Stimulated activated CD4-positive, alpha-beta T cell treated with anti-CD3 and anti-CD28 coated beads, Interleukin-1b, Interleukin-23, amount 100 ng/mL, for 1 hour (primary cell): ENCODE data around the gene WDR6.
"Not testable (repeated sequence)": the region's sequence is repeated elsewhere in the genome, so short reads cannot be mapped to it uniquely, and the experiment has no call there.

Experiments used
- DNase-seq, 2 donors: peaks; one replicate each; pipeline ENCODE4 v3.0.0-alpha.2; 2020; ENCODE audit warnings: low read depth in 2 of 2

WDR6 gene

DNA sequence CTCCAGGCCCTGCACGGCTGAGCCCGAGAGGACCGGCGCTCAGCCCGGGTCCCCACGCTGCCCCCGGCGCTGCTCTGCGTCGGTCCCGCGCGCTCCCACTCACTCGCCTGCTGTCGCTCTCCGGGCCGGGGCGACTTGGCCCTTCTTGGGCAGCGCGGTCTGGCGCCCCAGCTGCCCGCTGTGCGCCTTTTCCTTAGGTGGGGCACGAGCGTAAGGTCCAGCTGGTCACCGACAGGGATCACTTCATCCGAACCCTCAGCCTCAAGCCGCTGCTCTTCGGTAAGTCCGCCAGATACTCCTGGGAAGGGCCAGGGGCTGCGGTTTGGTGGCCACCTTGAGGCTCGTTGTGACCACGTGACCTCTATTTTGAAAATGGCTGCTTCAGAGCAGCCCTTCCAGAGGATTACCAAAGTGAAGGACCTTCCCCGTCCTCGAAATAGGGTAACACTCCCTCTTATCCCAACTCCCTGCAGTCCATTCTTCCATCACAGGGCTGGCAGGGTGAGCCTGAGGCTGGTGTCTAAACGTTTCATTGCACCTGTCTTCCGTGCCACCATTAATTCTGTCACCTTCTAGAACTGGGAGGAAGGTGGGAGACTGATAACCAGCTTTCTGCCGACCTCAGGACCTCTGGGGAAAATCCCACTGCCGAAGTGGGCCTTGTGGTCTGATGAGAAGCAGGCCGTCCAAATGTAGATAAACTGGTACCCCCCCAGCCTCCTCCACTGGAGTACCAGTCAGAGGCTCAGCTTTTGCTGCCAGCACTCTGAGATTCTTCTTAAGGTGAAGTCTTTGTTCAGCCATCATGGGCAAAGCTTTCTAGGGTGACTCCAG is 16.3 kb upstream of the WDR6 start:
- no peak for DNase-seq

GRCh38 chr3:48991851-48992545 is 15.2 kb upstream of the WDR6 start:
- DNase-seq: no peak

- DNase-seq: no peak
Measured at GRCh38 chr3:48993834-48994233, 13.4 kb upstream of the WDR6 start.

- no peak for DNase-seq
Measured at GRCh38 chr3:48996640-48997039, 10.6 kb upstream of the WDR6 start.

DNA sequence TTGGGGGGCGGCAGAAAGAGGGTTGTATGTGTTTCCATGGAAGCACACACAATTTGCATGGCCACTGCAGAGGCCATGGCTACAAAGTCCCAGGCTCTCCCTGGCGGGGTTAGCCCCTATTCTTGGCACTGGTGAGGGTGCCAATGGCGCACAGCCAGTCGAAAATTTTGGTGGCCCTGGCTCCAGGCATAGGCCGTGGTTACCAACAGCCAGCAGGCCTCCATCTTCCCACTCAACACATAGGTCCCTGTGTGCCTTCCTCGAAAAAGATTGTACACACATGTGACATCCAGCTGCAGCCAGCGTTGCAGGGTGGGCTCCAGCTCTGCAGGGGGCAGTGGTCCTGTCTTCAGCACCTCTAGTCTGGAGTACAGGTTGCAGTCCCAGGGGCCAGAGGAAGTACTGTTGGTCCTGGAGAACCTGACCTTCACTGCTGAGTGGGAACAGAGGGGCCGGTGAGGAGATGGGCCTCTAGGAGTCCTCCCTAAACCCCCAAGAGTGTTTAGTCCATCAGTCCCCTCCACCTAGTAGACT is 10.0 kb upstream of the WDR6 start:
- no peak for DNase-seq

- DNase-seq: no peak
Measured at GRCh38 chr3:48997714-48998637, 9.2 kb upstream of the WDR6 start.

GRCh38 chr3:48999085-48999858 is 7.9 kb upstream of the WDR6 start:
- no peak for DNase-seq

- no peak for DNase-seq
Measured at GRCh38 chr3:49001155-49001554, 6.0 kb upstream of the WDR6 start.

GRCh38 chr3:49004352-49005302 is 2.6 kb upstream of the WDR6 start:
- no peak for DNase-seq

- DNase-seq: no peak
Measured at GRCh38 chr3:49005303-49005680, 1.9 kb upstream of the WDR6 start.

GRCh38 chr3:49005998-49006397 is 1.2 kb upstream of the WDR6 start:
- no peak for DNase-seq

- no peak for DNase-seq
Measured at GRCh38 chr3:49006408-49007067, 653 bp upstream of the WDR6 start.

GRCh38 chr3:49007771-49008528 is 759 bp downstream of the WDR6 start:
- peak; percentile 75 to 81 for DNase-seq

DNA sequence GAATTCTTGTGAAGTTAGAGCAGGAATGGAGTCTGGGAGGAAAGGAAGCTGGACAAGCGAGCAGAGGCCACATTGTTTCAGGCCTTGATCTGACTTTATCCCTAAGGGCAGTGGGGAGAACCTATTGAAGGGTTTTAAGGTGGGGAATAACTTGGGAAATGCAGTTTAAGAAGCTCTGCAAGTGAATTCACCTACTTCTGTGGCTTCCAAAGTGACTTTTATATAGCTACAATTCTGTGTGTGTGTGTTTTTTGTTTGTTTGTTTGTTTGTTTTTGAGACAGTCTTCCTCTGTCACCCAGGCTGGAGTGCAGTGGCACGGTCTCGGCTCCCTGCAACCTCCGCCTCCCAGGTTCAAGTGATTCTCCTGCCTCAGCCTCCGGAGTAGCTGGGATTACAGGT is 1.4 kb downstream of the WDR6 start:
- not testable (repeated sequence) for DNase-seq

DNA sequence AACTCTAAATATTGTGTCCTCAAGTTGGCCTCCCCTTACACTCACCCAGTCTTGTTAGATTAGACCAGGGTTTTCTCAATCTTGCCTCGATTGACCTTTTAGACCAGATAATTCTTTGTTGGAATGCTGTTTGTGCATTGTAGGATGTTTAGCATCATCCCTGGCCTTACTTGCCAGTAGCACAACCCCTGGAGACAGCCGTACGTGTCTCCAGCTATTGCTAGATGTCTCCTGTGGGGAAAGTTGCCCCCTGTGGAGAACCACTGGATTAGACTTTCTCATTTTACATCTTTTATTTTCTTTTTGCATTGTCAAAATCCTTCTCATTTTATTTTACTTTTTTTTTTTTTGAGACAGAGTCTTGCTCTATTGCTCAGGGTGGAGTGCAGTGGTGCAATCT is 2.2 kb downstream of the WDR6 start:
- no peak for DNase-seq

GRCh38 chr3:49012441-49013017 is 5.3 kb downstream of the WDR6 start:
- DNase-seq: no peak

DNA sequence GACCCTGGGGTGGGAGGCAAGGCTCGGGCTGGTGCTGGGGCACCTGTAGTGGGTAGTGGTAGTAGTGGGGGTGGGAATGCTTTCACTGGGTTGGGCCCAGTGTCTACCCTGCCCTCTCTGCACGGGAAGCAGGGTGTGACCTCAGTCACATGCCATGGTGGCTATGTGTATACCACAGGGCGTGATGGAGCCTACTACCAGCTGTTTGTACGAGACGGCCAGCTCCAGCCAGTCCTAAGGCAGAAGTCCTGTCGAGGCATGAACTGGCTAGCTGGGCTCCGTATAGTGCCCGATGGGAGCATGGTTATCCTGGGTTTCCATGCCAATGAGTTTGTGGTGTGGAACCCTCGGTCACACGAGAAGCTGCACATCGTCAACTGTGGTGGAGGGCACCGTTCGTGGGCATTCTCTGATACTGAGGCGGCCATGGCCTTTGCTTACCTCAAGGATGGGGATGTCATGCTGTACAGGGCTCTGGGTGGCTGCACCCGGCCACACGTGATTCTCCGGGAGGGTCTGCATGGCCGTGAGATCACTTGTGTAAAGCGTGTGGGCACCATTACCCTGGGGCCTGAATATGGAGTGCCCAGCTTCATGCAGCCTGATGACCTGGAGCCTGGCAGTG is 6.0 kb downstream of the WDR6 start:
- DNase-seq: no peak
